OCI-LY3 (cell line): ENCODE data around the gene GCNT4.

ENCODE experiments used
- H2AFZ ChIP-seq: fragments of 200-600, 300-600 bp; shearing (Covaris generic); 2 replicates; pipeline ENCODE4 v1.6.0; 2014; ENCODE audit warnings: antibody characterized with exemption, low read depth, low read length
- H3K27ac ChIP-seq: fragments of 200-600, 300-600 bp; sonication (generic); 2 replicates; pipeline ENCODE4 v1.5.1; 2014; ENCODE audit warnings: mild to moderate bottlenecking, low read length, moderate library complexity, mixed read lengths
- H3K27me3 ChIP-seq: fragments of 200-600, 300-600 bp; sonication (generic); 2 replicates; pipeline ENCODE4 v1.6.1; 2014; ENCODE audit warnings: low read depth, low read length, mixed read lengths
- H3K36me3 ChIP-seq: fragments of 200-600, 300-600 bp; sonication (generic); replicated peaks from 2 replicates; pipeline ENCODE3; 2014; ENCODE audit warnings: low read depth, low read length, mixed read lengths
- H3K4me1 ChIP-seq: fragments of 300-600, 200-600 bp; sonication (generic); 2 replicates; pipeline ENCODE4 v1.6.1; 2014; ENCODE audit warnings: low read length, mixed read lengths
- H3K4me2 ChIP-seq: fragments of 200-600, 300-600 bp; sonication (generic); 2 replicates; pipeline ENCODE4 v1.6.1; 2014; ENCODE audit warnings: low read length, mixed read lengths
- H3K4me3 ChIP-seq: fragments of 300-600, 200-600 bp; sonication (generic); 2 replicates; pipeline ENCODE4 v1.5.1; 2014; ENCODE audit warnings: antibody characterized with exemption, mild to moderate bottlenecking, low read length, moderate library complexity
- H3K79me2 ChIP-seq: fragments of 300-600, 200-600 bp; shearing (Covaris generic); 2 replicates; pipeline ENCODE4 v1.6.1; 2014; ENCODE audit warnings: mild to moderate bottlenecking, low read length, mixed read lengths
- H3K9ac ChIP-seq: fragments of 300-600, 200-600 bp; shearing (Covaris generic); 2 replicates; pipeline ENCODE4 v1.6.0; 2014; ENCODE audit warnings: mild to moderate bottlenecking, low read length, moderate library complexity
- H3K9me3 ChIP-seq: fragments of 200-600, 300-600 bp; shearing (Covaris generic); 2 replicates; pipeline ENCODE4 v1.6.1; 2014; ENCODE audit warnings: low read length, mixed read lengths; ENCODE audit not compliant: insufficient read depth
- H4K20me1 ChIP-seq: fragments of 200-600, 300-600 bp; sonication (generic); 2 replicates; pipeline ENCODE4 v1.6.1; 2016; ENCODE audit warnings: low read length, mixed read lengths; ENCODE audit not compliant: insufficient read depth
- CTCF ChIP-seq: fragments of 200-600, 300-600 bp; sonication (generic); IDR thresholded peaks from 2 replicates; pipeline ENCODE4 v1.5.1; 2014; ENCODE audit warnings: antibody characterized with exemption, low read length, low read depth
- EZH2phosphoT487 ChIP-seq: fragments of 200-600 bp; shearing (Covaris generic); IDR thresholded peaks from 2 replicates; pipeline ENCODE4 v1.6.1; 2018; ENCODE audit warnings: antibody characterized with exemption, mixed run types, low read depth

Gene GCNT4

GRCh38 chr5:75042522-75042921 is 9.8 kb downstream of the GCNT4 start:
- Histone ChIP-seq H3K9me3 (no peaks in the 10 kb centered on the region), H3K27me3 (0 out of 2 replicates have a peak, but pooled peaks cover 4% of the 10 kb centered on the region), H3K79me2 (no peaks in the 10 kb centered on the region), H3K4me2 (no peak overlapping the region), H3K4me1 (peaks cover 22% of the 10 kb centered on the region), H2AFZ (no peak overlapping the region), H4K20me1 (no peaks in the 10 kb centered on the region), H3K27ac (no peak overlapping the region), H3K36me3 (no peaks in the 10 kb centered on the region), H3K9ac (no peak overlapping the region), H3K4me3 (no peak overlapping the region)
- TF ChIP-seq CTCF (no peak), EZH2phosphoT487 (no peak)

GRCh38 chr5:75040973-75041372 is 11.4 kb downstream of the GCNT4 start:
- Histone ChIP-seq H3K27me3 (no peaks in the 10 kb centered on the region), H3K36me3 (no peaks in the 10 kb centered on the region), H3K4me3 (no peak overlapping the region), H2AFZ (no peak overlapping the region), H3K9me3 (no peaks in the 10 kb centered on the region), H3K27ac (no peak overlapping the region), H3K4me1 (peaks cover 22% of the 10 kb centered on the region), H4K20me1 (no peaks in the 10 kb centered on the region), H3K79me2 (no peaks in the 10 kb centered on the region), H3K9ac (no peak overlapping the region), H3K4me2 (no peak overlapping the region)
- TF ChIP-seq EZH2phosphoT487 (no peak), CTCF (no peak)

- H2AFZ ChIP-seq, result no peak overlapping the region
- H3K27me3 ChIP-seq, result no peaks in the 10 kb centered on the region
- H3K4me2 ChIP-seq, result no peak overlapping the region
- TF ChIP-seq EZH2phosphoT487 (no peak), CTCF (no peak)
- no peaks in the 10 kb centered on the region for H4K20me1 ChIP-seq
- H3K4me3 ChIP-seq, result no peak overlapping the region
- H3K27ac ChIP-seq, result no peak overlapping the region
- H3K4me1 ChIP-seq, result no peaks in the 10 kb centered on the region
- no peaks in the 10 kb centered on the region for H3K36me3 ChIP-seq
- no peak overlapping the region for H3K9ac ChIP-seq
- no peaks in the 10 kb centered on the region for H3K9me3 ChIP-seq
- H3K79me2 ChIP-seq, result no peaks in the 10 kb centered on the region
These were observed 15.3 kb downstream of the GCNT4 start for GRCh38 chr5:75037106-75037505.

GRCh38 chr5:75034137-75034739 is 18.1 kb downstream of the GCNT4 start:
- no peaks in the 10 kb centered on the region for H3K4me1 ChIP-seq
- H3K9me3 ChIP-seq, result no peaks in the 10 kb centered on the region
- no peaks in the 10 kb centered on the region for H3K36me3 ChIP-seq
- TF ChIP-seq EZH2phosphoT487 (no peak), CTCF (no peak)
- H3K79me2 ChIP-seq, result no peaks in the 10 kb centered on the region
- H3K27ac ChIP-seq, result no peak overlapping the region
- 0 out of 2 replicates have a peak, but pooled peaks cover 2% of the 10 kb centered on the region for H3K27me3 ChIP-seq
- no peaks in the 10 kb centered on the region for H4K20me1 ChIP-seq
- no peak overlapping the region for H3K9ac ChIP-seq
- H3K4me2 ChIP-seq, result no peak overlapping the region
- no peak overlapping the region for H2AFZ ChIP-seq
- H3K4me3 ChIP-seq, result no peak overlapping the region
